ENCODE results near the gene CAND1.
A peak's percentile ranks its signal among the peaks of the same experiment; 100 is the strongest.

CAND1 gene

GRCh38 chr12:67344979-67345710, 76.0 kb downstream of the CAND1 start:
- DNase-seq (ENCODE audit: low read depth) = no peak

GRCh38 chr12:67348683-67349082, 79.5 kb downstream of the CAND1 start:
- DNase-seq (ENCODE audit: low read depth) = no peak

DNA sequence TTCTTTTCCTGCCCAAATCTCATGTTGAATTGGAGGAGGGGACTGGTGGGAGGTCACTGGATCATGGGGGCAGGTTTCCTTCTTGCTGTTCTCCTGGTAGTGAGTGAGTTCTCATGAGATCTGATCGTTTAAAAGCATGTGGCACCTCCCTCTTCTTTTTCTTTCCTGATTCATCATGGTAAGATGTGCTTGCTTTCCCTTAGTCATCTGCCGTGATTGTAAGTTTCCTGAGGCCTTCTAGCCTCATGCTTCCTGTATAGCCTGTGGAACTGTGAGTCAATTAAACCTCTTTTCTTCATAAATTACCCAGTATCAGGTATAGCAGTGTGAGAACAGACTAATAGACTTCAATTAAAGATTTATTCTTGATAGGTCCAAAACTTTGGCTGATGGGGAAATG, 83.5 kb downstream of the CAND1 start:
- no peak for DNase-seq (ENCODE audit: low read depth)

DNA sequence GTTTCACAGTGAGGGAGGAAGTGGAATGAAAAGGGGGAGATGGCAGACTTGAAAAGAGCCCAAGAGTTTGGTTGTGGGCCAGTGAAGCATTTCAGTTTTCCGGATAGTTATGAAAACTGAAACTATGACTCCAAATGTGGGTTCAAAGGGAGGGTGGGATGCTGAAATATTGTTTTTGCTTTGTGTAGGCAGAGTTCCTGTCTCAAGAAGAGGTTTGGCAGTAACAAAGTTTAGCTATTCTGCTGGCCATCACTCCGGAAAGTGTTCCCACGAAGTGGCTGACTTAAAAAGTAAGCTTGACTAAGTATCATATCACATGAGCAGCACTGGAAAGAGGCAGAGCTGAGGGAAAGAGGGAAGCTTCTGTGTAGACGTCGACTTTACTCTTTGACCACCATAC, 85.2 kb downstream of the CAND1 start:
- DNase-seq (ENCODE audit: low read depth) = no peak

- no peak for DNase-seq (ENCODE audit: low read depth)
Measured at GRCh38 chr12:67354966-67355365, 85.8 kb downstream of the CAND1 start.

GRCh38 chr12:67355428-67356379, 86.5 kb downstream of the CAND1 start:
- peak; percentile 34 for DNase-seq (ENCODE audit: low read depth)

- no peak for DNase-seq (ENCODE audit: low read depth)
Measured at GRCh38 chr12:67356380-67356774, 87.2 kb downstream of the CAND1 start.

DNA sequence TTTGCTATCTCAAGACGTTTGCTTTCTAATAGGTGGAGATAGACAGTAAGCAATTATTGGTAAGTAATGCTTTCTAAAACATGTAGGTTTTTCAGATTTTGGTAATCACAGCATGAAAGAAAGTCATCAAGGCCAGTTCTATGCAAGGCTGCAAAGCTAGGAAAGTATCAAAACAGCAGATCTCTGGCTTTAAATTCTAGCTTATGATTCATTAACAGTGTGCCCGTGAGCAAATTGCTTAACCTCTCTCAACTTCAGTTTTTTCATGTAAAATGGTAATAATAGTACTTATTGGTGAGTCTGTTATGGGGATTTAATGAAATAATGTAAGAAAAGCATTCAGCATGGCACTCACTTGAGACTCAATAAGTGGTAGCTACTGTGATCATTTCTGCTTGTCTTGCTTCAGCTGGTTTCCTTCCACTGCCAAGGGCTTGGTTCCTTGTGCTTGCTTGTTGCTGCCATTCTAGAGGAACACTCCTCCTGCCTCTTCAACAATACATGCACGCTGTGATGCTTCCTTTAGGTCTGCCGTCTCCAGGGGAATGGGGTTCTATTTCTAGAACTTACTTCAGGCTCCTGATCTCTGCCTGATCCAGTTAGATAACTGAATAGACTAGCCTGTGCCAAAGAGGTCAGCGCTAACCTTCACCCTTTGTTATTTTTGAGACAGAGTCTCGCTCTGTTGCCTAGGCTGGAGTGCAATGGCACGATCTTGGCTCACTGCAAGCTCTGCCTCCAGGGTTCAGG, 88.4 kb downstream of the CAND1 start:
- DNase-seq (ENCODE audit: low read depth) = no peak

GRCh38 chr12:67358781-67359338, 89.7 kb downstream of the CAND1 start:
- peak; percentile 43 for DNase-seq (ENCODE audit: low read depth)

DNA sequence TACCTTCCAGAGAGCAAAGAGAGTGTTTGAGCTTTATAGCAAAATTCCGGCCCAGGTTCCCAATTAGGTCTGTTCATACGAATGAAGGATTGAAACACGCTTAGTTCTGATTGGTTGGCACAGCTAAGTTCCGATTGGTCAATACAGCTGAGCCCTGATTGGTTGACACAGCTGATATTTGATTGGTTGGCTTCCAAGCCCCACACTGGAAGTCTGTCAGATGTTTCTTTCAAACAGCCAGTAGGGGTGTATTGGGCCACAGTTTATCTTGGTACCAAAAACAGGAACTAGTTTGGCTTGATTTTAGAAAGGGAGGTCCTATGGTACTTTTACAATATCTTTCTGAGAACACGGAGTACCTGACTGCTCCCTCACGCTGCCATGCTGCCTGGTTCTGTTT, 93.4 kb downstream of the CAND1 start:
- DNase-seq (ENCODE audit: low read depth) = no peak

DNA sequence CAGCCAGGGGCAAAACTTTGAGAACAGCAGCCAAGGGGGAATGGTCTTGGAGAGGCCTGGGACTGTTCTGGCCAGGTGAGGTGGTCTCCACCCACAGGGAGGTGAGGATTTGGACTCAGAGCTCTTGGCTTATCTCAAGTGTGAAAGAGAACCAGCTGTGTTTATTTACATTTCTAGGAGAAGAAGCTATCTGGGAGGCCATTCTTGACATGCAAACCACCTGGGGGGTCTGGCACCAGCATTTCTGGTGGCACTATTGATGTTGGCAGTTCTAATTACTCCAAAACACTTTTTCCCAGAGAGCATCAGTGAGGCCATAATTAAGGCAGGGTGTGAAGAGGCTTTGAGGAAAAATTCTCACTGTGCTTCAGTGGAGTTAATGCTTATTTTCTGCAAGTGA, 95.1 kb downstream of the CAND1 start:
- no peak for DNase-seq (ENCODE audit: low read depth)

DNA sequence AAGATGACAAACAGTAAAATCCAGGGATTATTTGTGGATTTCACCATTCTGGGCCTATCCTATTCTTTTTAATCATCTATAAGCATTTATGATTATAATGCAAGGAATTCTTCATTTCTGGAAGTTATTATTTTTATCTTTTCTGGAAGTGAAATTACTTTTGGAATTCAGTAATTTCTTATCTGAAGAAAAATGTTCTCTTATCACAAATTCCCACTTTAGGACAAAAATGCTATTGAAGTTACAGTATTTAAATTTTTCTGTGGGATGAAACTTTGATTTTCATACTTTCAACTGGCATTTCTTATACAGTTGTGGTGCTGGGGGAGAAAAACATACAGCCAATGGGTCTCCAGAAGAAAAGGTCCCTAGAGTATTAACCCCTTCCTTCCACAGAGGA, 96.0 kb downstream of the CAND1 start:
- DNase-seq (ENCODE audit: low read depth) = no peak

DNA sequence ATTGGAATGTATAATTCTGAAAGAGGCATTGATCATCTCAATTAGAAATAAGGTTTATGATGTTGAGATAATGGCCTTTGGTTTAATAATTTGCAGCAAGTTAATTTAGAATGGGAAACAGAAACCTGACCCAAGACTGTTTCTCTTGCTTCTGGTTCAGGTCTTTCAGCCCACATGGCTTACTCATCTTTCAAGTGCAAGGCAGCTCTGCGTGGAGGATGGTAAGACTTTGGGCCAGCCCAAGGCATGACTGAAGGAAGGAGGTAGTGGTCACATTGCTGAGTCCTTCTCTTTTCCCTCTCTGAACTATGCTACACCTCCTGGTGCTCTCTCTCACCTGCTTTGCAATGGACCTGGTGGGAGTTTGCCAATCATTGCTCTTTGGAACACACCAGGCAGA, 98.7 kb downstream of the CAND1 start:
- DNase-seq (ENCODE audit: low read depth) = no peak

Data from HS-27A (cell line).